HG03175 (cell line): ENCODE results near the gene ACAT1.
"Not testable (repeated sequence)": the region's sequence is repeated elsewhere in the genome, so short reads cannot be mapped to it uniquely, and the experiment has no call there.

Source experiments
- ATAC-seq: cut with Tn5 transposase; IDR thresholded peaks from one replicate; pipeline ENCODE4 v1.9.1; 2021; ENCODE audit warnings: mild to moderate bottlenecking, moderate library complexity; ENCODE audit not compliant: unreplicated experiment

Gene ACAT1

GRCh38 chr11:108142304-108142703 lies 20.9 kb downstream of the ACAT1 start:
- no peak for ATAC-seq

- ATAC-seq: no peak
Observed at GRCh38 chr11:108144615-108145014, 23.2 kb downstream of the ACAT1 start.

DNA sequence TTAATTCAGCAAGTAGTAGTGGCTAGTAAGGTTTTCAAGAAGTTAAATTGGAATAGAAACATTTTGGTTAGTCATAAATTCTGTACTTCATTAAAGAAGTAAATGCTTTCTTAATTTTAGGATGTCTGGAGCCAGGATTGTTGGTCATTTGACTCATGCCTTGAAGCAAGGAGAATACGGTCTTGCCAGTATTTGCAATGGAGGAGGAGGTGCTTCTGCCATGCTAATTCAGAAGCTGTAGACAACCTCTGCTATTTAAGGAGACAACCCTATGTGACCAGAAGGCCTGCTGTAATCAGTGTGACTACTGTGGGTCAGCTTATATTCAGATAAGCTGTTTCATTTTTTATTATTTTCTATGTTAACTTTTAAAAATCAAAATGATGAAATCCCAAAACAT lies 25.8 kb downstream of the ACAT1 start:
- no peak for ATAC-seq

DNA sequence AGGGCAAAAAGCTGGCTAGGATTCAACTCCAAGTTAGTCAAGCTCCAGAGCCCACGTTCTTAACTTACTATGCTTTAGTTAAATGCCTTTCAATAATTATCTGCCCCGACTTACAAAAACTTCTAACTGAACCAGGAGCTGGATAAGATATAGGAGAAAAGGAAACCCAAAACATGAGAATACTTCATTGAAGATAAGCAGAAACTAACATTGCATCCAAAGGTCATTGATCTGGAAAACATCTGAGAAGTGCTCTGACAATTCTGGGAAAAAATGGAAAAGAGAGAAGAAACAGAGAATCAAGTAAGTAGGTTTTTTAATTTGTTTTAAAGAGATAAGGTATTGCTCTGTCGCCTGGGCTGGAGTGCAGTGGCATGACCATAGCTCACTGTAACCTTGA lies 27.2 kb downstream of the ACAT1 start:
- no peak for ATAC-seq

- no peak for ATAC-seq
Observed at GRCh38 chr11:108154591-108154990, 33.2 kb downstream of the ACAT1 start.

GRCh38 chr11:108160970-108161566 lies 39.7 kb downstream of the ACAT1 start:
- peak; percentile 100 for ATAC-seq

- ATAC-seq: not testable (repeated sequence)
Observed at GRCh38 chr11:108162878-108163277, 41.5 kb downstream of the ACAT1 start.

GRCh38 chr11:108167624-108168023 lies 46.3 kb downstream of the ACAT1 start:
- no peak for ATAC-seq

- ATAC-seq: no peak
Observed at GRCh38 chr11:108170184-108170583, 48.8 kb downstream of the ACAT1 start.

DNA sequence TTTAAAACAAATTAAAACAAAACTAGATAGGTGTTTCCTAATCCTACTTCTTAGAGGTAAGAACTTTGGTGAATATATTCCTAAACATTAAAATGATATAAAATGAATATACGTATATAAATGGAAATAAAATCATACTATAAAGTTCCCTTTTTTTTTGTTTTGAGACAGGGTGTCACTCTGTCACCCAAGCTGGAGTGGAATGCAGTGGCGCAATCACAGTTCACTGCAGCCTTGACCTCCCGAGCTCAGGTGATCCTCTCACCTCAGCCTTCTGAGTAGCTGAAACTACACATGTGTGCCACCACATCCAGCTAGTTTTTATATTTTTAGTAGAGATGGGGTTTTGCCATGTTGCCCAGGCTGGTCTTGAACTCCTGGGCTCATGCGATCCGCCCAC lies 56.2 kb downstream of the ACAT1 start:
- ATAC-seq: no peak

- ATAC-seq: no peak
Observed at GRCh38 chr11:108193725-108194124, 72.4 kb downstream of the ACAT1 start.

DNA sequence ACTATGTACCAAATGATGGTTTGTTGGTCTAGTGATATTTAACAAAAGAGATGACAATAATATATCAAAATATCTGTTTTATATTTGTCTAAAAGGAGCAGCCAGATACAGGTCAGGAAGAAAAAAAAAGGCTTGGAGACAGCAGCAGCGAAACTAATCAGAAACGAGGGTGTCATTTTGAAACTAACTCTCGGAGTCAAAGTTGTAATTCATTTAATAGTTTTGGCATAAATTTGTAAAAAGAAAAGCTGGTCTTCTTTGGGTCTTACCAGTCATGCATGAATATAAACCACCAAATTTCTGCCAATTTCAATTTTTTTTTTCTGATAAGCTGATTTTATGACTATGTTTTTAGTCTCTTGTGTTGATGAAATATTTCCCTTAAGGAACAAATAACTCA lies 75.5 kb downstream of the ACAT1 start:
- no peak for ATAC-seq
